A549 (cell line): Measurements from ENCODE around the gene CACNA1D. TPM values are rescaled to one million over a fixed set of nuclear protein-coding genes. Genes with fewer than 3 reads are reported as not detected.

ENCODE experiments used
- ATAC-seq, 2 experiments: fragments of 200-7000 bp in 1 of 2; fragments of >200 bp in 1 of 2; cut with Nextera tagmentation in 1 of 2; cut with Tn5 transposase in 1 of 2; 3 replicates each; pipeline versions ENCODE4 v1.8.0 to v1.9.1; 2018 to 2020; ENCODE audit warnings: mild to moderate bottlenecking in 1 of 2, moderate library complexity in 1 of 2
- CTCF ChIA-PET: fragments of 300-600 bp; sonication (Branson Sonifier 250); formaldehyde crosslinking; extraction: SDS; loops from one replicate; lab custom pipeline; 2021; ENCODE audit warnings: antibody characterized with exemption, inconsistent platforms; lab: Yijun Ruan, JAX
- POLR2A ChIA-PET: fragments of 350-600 bp; formaldehyde crosslinking; extraction: SDS; loops from one replicate; lab custom pipeline; 2021; ENCODE audit warnings: antibody characterized with exemption, inconsistent platforms; lab: Yijun Ruan, JAX
- DNase-seq, 2 experiments: peaks; one replicate each; pipeline versions ENCODE4 v3.0.0 to v3.0.0-alpha.2; 2011 to 2016; ENCODE audit warnings: low read depth in 1 of 2, low spot score in 1 of 2
- FAIRE-seq: peaks from 2 replicates; lab custom pipeline; 2011; peaks lifted over from hg19 to GRCh38; lab: Jason Lieb, UNC
- H3K27ac ChIP-seq, 2 experiments: fragments of >200 bp; sonication (Bioruptor Twin); formaldehyde crosslinking; 3 replicates each; pipeline ENCODE4 v1.5.1; 2016 to 2017
- H3K4me1 ChIP-seq: fragments of >200 bp; sonication (Bioruptor Twin); formaldehyde crosslinking; 3 replicates; pipeline ENCODE4 v1.6.1; 2016
- H3K4me2 ChIP-seq: fragments of >200 bp; sonication (Bioruptor Twin); formaldehyde crosslinking; 3 replicates; pipeline ENCODE4 v1.6.1; 2016
- H3K4me3 ChIP-seq: fragments of >200 bp; sonication (Bioruptor Twin); formaldehyde crosslinking; 3 replicates; pipeline ENCODE4 v1.5.1; 2016
- H3K9me3 ChIP-seq: fragments of >200 bp; sonication (Bioruptor Twin); formaldehyde crosslinking; 3 replicates; pipeline ENCODE4 v1.6.1; 2016
- CBX2 ChIP-seq: fragments of 200-600 bp; sonication (generic); IDR thresholded peaks from 2 replicates; pipeline ENCODE4 v1.6.1; 2016; ENCODE audit warnings: low read depth, mild to moderate bottlenecking, borderline replicate concordance
- CHD4 ChIP-seq: fragments of 200-600 bp; sonication (generic); IDR thresholded peaks from 2 replicates; pipeline ENCODE4 v1.6.1; 2016; ENCODE audit warnings: antibody characterized with exemption, mild to moderate bottlenecking, borderline replicate concordance
- FOSL2 ChIP-seq, 2 experiments: fragments of 450-650 bp in 1 of 2; fragments of >200 bp in 1 of 2; sonication (Bioruptor Twin) in 1 of 2; formaldehyde crosslinking; IDR thresholded peaks; 2 replicates each; pipeline versions ENCODE4 v1.5.0 to v1.6.1; 2016 to 2020; ENCODE audit warnings: mild to moderate bottlenecking in 1 of 2, moderate library complexity in 1 of 2
- FOXS1 ChIP-seq: fragments of 250-450 bp; sonication (Bioruptor Pico); IDR thresholded peaks from 2 replicates; pipeline ENCODE4 v1.5.0; 2020; ENCODE audit warnings: mild to moderate bottlenecking, moderate library complexity
- HDAC2 ChIP-seq: fragments of 200-600 bp; sonication (generic); IDR thresholded peaks from 2 replicates; pipeline ENCODE4 v1.6.1; 2016
- MAFK ChIP-seq: fragments of 450-650 bp; IDR thresholded peaks from 2 replicates; pipeline ENCODE4 v1.6.1; 2014; ENCODE audit not compliant: partially characterized antibody
- NPAS2 ChIP-seq: fragments of 250-450 bp; sonication (Bioruptor Pico); IDR thresholded peaks from 2 replicates; pipeline ENCODE4 v1.8.0; 2022; ENCODE audit warnings: mild to moderate bottlenecking, moderate library complexity, borderline replicate concordance
- POLR2A ChIP-seq: IDR thresholded peaks from 2 replicates; pipeline ENCODE4 v1.6.1; 2012; ENCODE audit warnings: mild to moderate bottlenecking, low read length
- RNF2 ChIP-seq: fragments of 200-600 bp; sonication (generic); IDR thresholded peaks from 2 replicates; pipeline ENCODE4 v1.6.1; 2016; ENCODE audit warnings: low read depth, mild to moderate bottlenecking, antibody characterized with exemption, moderate library complexity, borderline replicate concordance
- SMC3 ChIP-seq: fragments of >200 bp; sonication (Bioruptor Twin); formaldehyde crosslinking; IDR thresholded peaks from 3 replicates; pipeline ENCODE4 v1.6.1; 2018; ENCODE audit warnings: inconsistent platforms
- SREBF2 ChIP-seq: fragments of 450-650 bp; IDR thresholded peaks from 2 replicates; pipeline ENCODE4 v1.6.1; 2014; ENCODE audit warnings: mild to moderate bottlenecking, moderate library complexity
- ZFP36 ChIP-seq: fragments of 450-650 bp; IDR thresholded peaks from 2 replicates; pipeline ENCODE4 v1.6.1; 2014; ENCODE audit warnings: borderline replicate concordance; ENCODE audit not compliant: partially characterized antibody
- ZSCAN20 ChIP-seq: fragments of 250-450 bp; sonication (Bioruptor Pico); IDR thresholded peaks from 2 replicates; pipeline ENCODE4 v1.8.0; 2022; ENCODE audit warnings: mild to moderate bottlenecking, moderate library complexity
- WGBS: methylation state at CpG from one replicate; pipeline ENCODE4 v1.1.6; 2017; ENCODE audit errors: missing lambda C conversion rate; 5-methylcytosine and 5-hydroxymethylcytosine counted together
- polyA plus RNA-seq, 4 experiments: library from polyadenylated mRNA; depleted of rRNA in 3 of 4; stranded (reverse); fragments of >200 nt; fragmentation: RNase III in 1 of 4; extraction: RNeasy Plus Mini Kit Qiagen cat#74134 plus additional on column Dnase treatment in 1 of 4; gene quantifications; 2 replicates in 3 of 4; 3 replicates in 1 of 4; pipeline ENCODE4 v1.2.3, GENCODE V29; 2011 to 2017
- TF ChIP-seq, protein P1 (sequence below): fragments of >200 bp; sonication (Bioruptor Twin); formaldehyde crosslinking; IDR thresholded peaks from 3 replicates; pipeline ENCODE4 v1.6.1; 2016
- TF ChIP-seq, protein P2 (sequence below): fragments of 200-600 bp; sonication (generic); IDR thresholded peaks from 2 replicates; pipeline ENCODE4 v1.6.1; 2016; ENCODE audit warnings: antibody characterized with exemption, mild to moderate bottlenecking, moderate library complexity
- TF ChIP-seq, protein P3 (sequence below): IDR thresholded peaks from 2 replicates; pipeline ENCODE4 v1.6.1; 2012; ENCODE audit warnings: low read depth, borderline replicate concordance

The CACNA1D gene
- polyA plus RNA-seq, 2 of the 4 experiments (the other 2 are of a cell fraction), result 1.1 to 10.7 TPM

DNA sequence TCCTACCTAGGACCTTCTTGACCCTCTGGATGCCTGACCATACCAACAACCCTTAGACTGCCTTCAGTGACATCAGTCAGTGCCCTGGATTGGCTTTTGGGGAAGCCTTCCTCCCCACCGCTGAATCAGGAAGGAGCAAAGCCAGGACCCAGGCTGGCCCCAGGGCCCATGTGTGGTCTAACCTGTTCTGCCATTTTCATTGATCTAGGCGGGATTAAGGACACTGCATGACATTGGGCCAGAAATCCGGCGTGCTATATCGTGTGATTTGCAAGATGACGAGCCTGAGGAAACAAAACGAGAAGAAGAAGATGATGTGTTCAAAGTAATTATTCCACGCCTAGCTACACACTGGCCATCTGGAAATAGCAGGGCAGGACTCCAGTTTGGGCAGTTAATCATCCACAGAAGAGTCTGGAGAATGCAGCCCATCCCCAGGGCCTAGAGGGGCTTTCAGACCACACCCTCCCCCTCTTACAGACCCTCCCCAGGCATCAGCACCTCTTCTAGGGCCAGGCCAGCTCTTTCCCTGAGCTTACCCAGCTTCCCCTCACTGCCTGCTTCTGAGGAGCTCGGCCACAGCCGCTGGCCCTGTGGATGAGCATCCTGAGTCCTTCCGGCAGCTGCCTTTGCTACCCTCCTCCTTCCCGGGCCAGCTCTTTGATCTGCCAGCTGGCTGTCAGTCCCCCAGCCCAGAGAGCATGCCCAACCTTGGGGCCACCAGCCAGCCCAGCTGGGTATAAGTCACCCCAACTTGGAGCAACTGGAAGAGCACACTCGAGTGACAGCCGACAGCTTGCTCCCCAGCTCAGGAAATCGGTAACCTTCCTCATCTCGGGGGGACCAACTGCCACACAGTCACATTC lies 305.9 kb downstream of the CACNA1D start:
- Histone ChIP-seq H3K27ac (no peak overlapping the region), H3K4me1 (peaks cover 10% of the 10 kb centered on the region), H3K4me3 (no peak overlapping the region), H3K9me3 (no peaks in the 10 kb centered on the region), H3K4me2 (no peak overlapping the region)
- FAIRE-seq (no peak), ATAC-seq (no peak), DNase-seq (no peak)
- TF ChIP-seq ZFP36 (no peak), CBX2 (no peak), MAFK (no peak), ZSCAN20 (CRISPR knock-in tag) (no peak)
- TF ChIP-seq, protein P1, sequence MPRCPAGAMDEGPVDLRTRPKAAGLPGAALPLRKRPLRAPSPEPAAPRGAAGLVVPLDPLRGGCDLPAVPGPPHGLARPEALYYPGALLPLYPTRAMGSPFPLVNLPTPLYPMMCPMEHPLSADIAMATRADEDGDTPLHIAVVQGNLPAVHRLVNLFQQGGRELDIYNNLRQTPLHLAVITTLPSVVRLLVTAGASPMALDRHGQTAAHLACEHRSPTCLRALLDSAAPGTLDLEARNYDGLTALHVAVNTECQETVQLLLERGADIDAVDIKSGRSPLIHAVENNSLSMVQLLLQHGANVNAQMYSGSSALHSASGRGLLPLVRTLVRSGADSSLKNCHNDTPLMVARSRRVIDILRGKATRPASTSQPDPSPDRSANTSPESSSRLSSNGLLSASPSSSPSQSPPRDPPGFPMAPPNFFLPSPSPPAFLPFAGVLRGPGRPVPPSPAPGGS, result no peak
- ChIA-PET POLR2A (no interaction called here), CTCF (interaction anchor here (0.7 kb wide), 1 partner anchor 15 kb away, joined by 3 read pairs; no protein-coding TSS in a partner anchor)
- 77% methylated on average over 12 of the region's 16 CpGs for WGBS

DNA sequence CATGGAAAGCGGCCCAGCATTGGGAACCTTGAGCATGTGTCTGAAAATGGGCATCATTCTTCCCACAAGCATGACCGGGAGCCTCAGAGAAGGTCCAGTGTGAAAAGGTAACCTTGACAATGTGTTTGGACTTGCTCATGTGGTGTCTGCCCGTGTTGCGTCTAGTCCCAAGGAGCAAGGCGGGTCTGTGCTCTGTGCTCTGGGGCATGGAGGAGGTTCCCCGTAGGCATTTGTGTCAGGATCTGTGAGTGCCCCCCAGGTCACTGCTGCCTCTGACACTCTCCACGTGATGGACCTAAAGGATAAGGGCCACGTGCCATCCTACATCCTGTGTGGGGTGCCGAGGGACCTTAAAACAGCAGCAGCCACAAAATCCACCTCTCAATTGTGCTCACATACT lies 306.9 kb downstream of the CACNA1D start:
- 86% methylated on average over 7 of the region's 9 CpGs for WGBS
- no peak overlapping the region for H3K4me3 ChIP-seq
- ChIA-PET CTCF (no interaction called here), POLR2A (no interaction called here)
- no peak overlapping the region for H3K27ac ChIP-seq
- FAIRE-seq, result no peak
- TF ChIP-seq HDAC2, result no peak
- no peak for TF ChIP-seq POLR2A
- no peak for TF ChIP-seq SREBF2
- no peak for TF ChIP-seq RNF2
- no peak for TF ChIP-seq SMC3
- TF ChIP-seq FOXS1 (CRISPR knock-in tag), result no peak
- TF ChIP-seq FOSL2 (IDR thresholded peaks at IDR 0.05), result no peak
- no peak for TF ChIP-seq FOSL2 (CRISPR knock-in tag; IDR thresholded peaks at IDR 0.05)
- TF ChIP-seq CHD4, result no peak
- TF ChIP-seq NPAS2 (CRISPR knock-in tag), result no peak
- TF ChIP-seq, protein P2, sequence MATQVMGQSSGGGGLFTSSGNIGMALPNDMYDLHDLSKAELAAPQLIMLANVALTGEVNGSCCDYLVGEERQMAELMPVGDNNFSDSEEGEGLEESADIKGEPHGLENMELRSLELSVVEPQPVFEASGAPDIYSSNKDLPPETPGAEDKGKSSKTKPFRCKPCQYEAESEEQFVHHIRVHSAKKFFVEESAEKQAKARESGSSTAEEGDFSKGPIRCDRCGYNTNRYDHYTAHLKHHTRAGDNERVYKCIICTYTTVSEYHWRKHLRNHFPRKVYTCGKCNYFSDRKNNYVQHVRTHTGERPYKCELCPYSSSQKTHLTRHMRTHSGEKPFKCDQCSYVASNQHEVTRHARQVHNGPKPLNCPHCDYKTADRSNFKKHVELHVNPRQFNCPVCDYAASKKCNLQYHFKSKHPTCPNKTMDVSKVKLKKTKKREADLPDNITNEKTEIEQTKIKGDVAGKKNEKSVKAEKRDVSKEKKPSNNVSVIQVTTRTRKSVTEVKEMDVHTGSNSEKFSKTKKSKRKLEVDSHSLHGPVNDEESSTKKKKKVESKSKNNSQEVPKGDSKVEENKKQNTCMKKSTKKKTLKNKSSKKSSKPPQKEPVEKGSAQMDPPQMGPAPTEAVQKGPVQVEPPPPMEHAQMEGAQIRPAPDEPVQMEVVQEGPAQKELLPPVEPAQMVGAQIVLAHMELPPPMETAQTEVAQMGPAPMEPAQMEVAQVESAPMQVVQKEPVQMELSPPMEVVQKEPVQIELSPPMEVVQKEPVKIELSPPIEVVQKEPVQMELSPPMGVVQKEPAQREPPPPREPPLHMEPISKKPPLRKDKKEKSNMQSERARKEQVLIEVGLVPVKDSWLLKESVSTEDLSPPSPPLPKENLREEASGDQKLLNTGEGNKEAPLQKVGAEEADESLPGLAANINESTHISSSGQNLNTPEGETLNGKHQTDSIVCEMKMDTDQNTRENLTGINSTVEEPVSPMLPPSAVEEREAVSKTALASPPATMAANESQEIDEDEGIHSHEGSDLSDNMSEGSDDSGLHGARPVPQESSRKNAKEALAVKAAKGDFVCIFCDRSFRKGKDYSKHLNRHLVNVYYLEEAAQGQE, result no peak
- TF ChIP-seq, protein P3, sequence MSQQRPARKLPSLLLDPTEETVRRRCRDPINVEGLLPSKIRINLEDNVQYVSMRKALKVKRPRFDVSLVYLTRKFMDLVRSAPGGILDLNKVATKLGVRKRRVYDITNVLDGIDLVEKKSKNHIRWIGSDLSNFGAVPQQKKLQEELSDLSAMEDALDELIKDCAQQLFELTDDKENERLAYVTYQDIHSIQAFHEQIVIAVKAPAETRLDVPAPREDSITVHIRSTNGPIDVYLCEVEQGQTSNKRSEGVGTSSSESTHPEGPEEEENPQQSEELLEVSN, result no peak
- H3K4me2 ChIP-seq, result no peak overlapping the region
- no peak for DNase-seq
- peaks cover 16% of the 10 kb centered on the region for H3K4me1 ChIP-seq
- no peaks in the 10 kb centered on the region for H3K9me3 ChIP-seq
- ATAC-seq, result no peak
